Endometrial microvascular endothelial cells (primary cell): ENCODE measurements around the gene LYST. TPM values are rescaled to one million over a fixed set of nuclear protein-coding genes. Genes with fewer than 3 reads are reported as not detected.
"Not testable (repeated sequence)": the region's sequence is repeated elsewhere in the genome, so short reads cannot be mapped to it uniquely, and the experiment has no call there.

Experiments used
- in situ Hi-C: cut with HindIII; loops from 2 replicates; pipeline ENCODE4 v1.10.0; 2017; ENCODE audit warnings: low sequenced_read_pairs, low pct_unique_long_range_greater_than_20kb; ENCODE audit errors: inconsistent ontology term
- total RNA-seq: library from RNA; depleted of rRNA; stranded (reverse); fragments of >200 nt; gene quantifications from one replicate; pipeline ENCODE4 v1.2.3, GENCODE V29; 2015; ENCODE audit errors: inconsistent ontology term

The LYST gene
- total RNA-seq, 1 donor from 2014 or later = 4.3 TPM

- in situ Hi-C loops = no loop called here
Measured at GRCh38 chr1:235790123-235790522, 76.6 kb downstream of the LYST start.

GRCh38 chr1:235786227-235786898 is 80.3 kb downstream of the LYST start:
- in situ Hi-C loops = not testable (repeated sequence)

DNA sequence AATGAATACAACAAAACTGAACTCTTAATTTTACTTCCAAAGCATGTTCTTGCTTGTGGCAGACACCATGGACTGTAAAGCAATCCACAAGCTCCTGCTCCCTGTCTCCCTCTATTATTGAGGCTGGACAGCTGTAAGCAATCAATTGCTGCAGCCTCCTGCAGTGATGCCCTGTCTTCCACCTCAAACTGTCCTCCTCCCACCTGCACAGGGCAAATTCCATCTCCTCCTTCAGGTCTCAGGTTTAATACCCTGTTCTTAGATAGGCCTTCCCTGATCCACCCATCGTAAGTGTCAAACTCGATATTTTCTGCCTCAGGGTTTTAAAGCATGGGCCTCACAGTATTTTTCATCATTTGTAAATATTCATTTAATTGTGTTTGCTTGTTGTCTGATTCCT is 81.8 kb downstream of the LYST start:
- in situ Hi-C loops = no loop called here

- in situ Hi-C loops = no loop called here
Measured at GRCh38 chr1:235783148-235783776, 83.4 kb downstream of the LYST start.

- in situ Hi-C loops = no loop called here
Measured at GRCh38 chr1:235782601-235783000, 84.1 kb downstream of the LYST start.

DNA sequence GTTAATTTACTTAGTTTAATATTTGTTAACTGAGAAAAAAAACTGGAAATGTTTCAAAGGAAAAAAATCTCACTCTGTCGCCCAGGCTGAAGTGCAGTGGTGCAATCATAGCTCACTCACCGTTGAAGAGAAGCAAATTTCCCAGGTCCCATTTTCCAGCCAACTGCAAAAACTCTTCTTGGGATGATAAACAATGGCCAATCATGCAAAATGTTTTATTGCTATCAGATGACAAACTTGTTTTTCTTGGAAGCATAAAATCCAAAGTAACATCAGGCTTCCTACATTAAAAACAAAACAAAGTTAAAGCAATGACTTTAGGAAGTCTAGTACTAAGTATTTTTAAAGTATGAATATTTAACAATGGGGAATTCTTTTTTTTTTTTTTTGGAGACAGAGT is 84.9 kb downstream of the LYST start:
- in situ Hi-C loops = no loop called here

GRCh38 chr1:235779770-235780169 is 86.9 kb downstream of the LYST start:
- in situ Hi-C loops = no loop called here

- in situ Hi-C loops = no loop called here
Measured at GRCh38 chr1:235776396-235776795, 90.3 kb downstream of the LYST start.

DNA sequence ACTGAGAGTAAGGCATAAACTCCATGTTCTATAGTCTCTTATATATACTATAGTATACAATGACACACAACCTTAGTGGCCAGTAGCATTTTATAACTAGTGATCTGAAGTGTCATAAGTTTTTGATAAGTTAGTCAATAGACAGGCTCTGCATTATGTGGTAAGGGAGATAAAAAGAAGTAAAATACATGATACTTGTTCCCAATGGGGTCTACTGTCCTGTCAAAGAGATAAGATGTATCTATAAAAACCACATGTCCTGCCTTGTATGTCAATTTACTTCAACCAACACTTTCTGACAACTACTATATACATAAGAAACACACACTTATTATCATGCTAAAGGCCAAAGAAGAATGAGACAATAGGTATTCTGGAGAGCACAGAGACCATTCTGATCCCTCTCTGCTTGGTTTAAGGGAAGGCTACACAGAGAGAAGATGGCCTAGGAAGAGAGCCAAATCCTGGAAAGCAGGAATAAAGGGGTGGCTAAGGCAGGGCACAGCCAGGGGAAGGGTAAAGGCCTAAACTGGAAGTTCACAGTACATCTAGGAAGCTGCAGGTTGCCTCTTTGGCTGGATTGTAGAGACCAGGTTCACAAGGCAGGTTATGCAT is 91.4 kb downstream of the LYST start:
- in situ Hi-C loops = no loop called here

GRCh38 chr1:235767795-235768194 is 98.9 kb downstream of the LYST start:
- in situ Hi-C loops = no loop called here

DNA sequence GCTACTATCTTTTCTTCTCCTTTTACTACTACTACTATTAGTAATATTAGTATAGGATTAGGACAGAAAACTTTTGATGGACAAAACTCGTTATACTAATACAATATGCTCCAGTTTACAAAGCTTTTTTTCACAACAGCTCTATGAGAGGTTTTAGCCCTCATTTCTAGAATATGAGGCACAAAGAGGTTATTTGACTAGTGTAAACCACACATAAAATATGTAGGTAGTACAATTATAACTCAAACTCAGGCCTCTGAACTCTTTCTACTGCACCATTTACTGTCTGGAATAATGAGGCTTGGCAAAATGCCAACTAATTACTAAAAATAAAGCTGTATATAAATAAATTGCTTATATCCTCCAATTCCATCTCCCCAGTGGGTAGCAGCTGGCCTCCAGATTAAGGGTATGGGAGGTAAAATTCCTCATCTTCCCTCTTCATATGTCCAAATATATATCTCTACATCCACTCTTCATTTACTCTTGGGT is 99.9 kb downstream of the LYST start:
- in situ Hi-C loops = no loop called here

GRCh38 chr1:235763962-235764361 is 102.7 kb downstream of the LYST start:
- in situ Hi-C loops = no loop called here

- in situ Hi-C loops = no loop called here
Measured at GRCh38 chr1:235759336-235759735, 107.4 kb downstream of the LYST start.

DNA sequence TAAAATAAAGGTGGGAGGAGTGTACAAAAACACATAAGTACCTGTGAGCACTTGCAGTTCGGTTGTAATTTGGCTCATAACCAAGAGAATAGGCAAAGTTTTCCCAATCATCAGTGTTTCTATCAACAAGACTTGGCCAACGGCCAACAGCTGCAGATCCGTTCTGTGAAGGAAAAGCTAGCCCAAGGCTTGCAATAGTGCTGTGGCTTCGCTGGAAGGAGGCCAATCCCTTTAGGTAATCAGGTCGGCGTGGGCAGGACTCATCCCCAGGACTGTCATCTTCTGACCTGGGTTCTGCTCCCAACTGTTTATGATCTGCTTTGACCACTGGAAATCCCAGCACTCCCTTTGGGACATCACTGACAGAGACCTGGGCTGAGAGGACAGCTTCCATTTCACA is 107.8 kb downstream of the LYST start:
- in situ Hi-C loops = no loop called here

DNA sequence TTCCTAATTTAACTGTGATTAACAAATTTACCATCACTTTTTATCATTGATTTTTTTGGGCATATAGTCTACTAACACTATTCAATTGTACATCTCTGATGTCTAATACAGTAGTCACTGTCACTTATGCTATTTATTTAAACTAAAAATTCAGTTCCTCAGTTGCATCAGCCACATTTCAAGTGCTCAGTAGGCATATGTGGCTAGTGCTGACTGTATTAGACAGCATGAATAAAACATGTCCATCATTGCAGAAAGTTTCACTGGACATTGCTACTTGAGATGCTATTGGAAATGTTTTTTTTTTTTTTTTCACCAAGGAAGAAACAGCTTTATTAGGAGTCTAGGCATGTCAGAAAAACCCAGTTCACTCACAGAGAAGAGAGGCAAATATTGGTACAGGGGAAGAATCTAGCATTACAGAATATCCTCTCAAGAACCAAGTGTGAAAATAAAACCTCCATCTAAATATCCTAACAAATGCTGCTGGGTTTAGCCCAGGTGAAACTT is 109.1 kb downstream of the LYST start:
- in situ Hi-C loops = no loop called here

DNA sequence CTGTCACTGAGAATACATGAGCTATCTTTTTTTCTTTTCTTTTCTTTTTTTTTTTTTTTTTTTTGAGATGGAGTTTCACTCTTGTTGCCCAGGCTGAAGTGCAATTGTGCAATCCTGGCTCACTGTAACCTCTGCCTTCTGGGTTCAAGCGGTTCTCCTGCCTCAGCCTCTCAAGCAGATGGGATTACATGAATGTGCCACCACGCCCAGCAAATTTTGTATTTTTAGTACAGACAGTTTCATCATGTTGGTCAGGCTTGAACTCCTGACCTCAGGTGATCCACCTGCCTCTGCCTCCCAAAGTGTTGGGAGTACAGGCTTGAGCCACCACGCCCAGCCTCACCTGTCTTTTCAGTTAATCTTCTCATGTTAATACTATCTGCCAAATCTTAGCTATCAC is 112.5 kb downstream of the LYST start:
- in situ Hi-C loops = not testable (repeated sequence)

GRCh38 chr1:235749755-235750300 is 116.9 kb downstream of the LYST start:
- in situ Hi-C loops = no loop called here

DNA sequence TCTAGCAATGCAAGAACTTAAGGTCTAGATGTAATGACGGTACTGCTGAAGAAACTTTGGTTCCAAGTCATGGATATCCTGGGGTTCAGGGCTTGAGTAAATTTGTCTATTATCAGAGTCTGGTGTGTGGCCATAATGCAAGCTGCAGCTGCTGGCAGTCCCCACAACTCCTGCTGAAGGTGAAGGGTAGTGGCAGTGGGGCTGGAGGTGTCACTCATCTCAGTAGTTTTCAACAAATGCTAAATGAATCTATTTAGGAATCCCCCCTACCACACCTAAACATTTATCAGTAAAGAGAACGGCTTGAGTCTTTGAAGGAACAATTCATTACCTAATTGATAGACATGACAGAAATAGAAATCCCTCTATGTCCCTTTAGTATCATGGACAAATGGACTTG is 118.0 kb downstream of the LYST start:
- in situ Hi-C loops = no loop called here

DNA sequence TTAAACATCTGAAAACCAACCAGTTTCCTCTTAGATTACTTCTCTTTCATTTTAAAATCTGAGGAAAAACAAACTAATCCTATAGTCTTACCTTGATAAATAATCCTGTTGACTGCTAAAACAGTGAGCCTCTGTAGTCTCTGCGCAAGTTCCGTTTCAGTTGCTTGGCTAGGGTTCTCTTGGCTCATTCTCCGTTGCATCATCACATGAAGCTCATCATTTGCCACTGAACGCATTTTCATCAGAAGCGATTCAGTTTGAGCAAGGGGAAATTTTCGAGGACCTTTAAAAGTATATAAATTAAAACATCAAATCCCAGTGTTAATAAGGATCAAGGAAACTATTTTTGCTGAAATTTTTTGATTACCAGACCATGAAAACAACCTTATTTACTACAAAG is 120.5 kb downstream of the LYST start:
- in situ Hi-C loops = no loop called here
